OCI-LY7 (cell line): Measurements from ENCODE around the gene AOX1.

Experiments
- CTCF ChIP-seq: fragments of 200-600 bp; sonication (generic); conservative IDR thresholded peaks from 2 replicates; pipeline ENCODE4 v1.5.1; 2014; ENCODE audit warnings: mild to moderate bottlenecking, antibody characterized with exemption, low read length, moderate library complexity, mixed read lengths
- EZH2phosphoT487 ChIP-seq: fragments of 200-600 bp; sonication (generic); IDR thresholded peaks from 2 replicates; pipeline ENCODE4 v1.6.1; 2018; ENCODE audit warnings: low read depth, borderline replicate concordance, mild to moderate bottlenecking, mixed run types, antibody characterized with exemption, low read length, moderate library complexity, mixed read lengths

- TF ChIP-seq CTCF, result no peak
- no peak for TF ChIP-seq EZH2phosphoT487
Measured at GRCh38 chr2:200615247-200615646, 29.4 kb downstream of the AOX1 start.
